MG63 (cell line): ENCODE results near the gene IGLL5. TPM values are rescaled to one million over a fixed set of nuclear protein-coding genes. Genes with fewer than 3 reads are reported as not detected.
"Not testable (repeated sequence)": the region's sequence is repeated elsewhere in the genome, so short reads cannot be mapped to it uniquely, and the experiment has no call there.

ENCODE experiments used
- DNase-seq: peaks from one replicate; pipeline ENCODE4 v3.0.0-alpha.2; 2020
- H3K27me3 ChIP-seq: fragments of 250-450 bp; sonication (Bioruptor Pico); 2 replicates; pipeline ENCODE4 v1.5.1; 2020; ENCODE audit warnings: mild to moderate bottlenecking, moderate library complexity
- H3K36me3 ChIP-seq: fragments of 250-450 bp; sonication (Bioruptor Pico); 2 replicates; pipeline ENCODE4 v1.5.1; 2020; ENCODE audit warnings: mild to moderate bottlenecking, moderate library complexity
- H3K4me3 ChIP-seq: fragments of 250-450 bp; sonication (Bioruptor Pico); 2 replicates; pipeline ENCODE4 v1.5.1; 2020; ENCODE audit warnings: mild to moderate bottlenecking, moderate library complexity
- H3K9me3 ChIP-seq: fragments of 250-450 bp; sonication (Bioruptor Pico); 2 replicates; pipeline ENCODE4 v1.5.1; 2020; ENCODE audit warnings: mild to moderate bottlenecking, moderate library complexity
- total RNA-seq: library from RNA; depleted of rRNA; stranded (reverse); fragments of >200 nt; shearing (Covaris generic); gene quantifications from 2 replicates; pipeline ENCODE4 v1.2.3, GENCODE V29; 2014; ENCODE audit warnings: low replicate concordance

Gene IGLL5
- total RNA-seq, 1 experiment from 2014 or later, result not detected

DNA sequence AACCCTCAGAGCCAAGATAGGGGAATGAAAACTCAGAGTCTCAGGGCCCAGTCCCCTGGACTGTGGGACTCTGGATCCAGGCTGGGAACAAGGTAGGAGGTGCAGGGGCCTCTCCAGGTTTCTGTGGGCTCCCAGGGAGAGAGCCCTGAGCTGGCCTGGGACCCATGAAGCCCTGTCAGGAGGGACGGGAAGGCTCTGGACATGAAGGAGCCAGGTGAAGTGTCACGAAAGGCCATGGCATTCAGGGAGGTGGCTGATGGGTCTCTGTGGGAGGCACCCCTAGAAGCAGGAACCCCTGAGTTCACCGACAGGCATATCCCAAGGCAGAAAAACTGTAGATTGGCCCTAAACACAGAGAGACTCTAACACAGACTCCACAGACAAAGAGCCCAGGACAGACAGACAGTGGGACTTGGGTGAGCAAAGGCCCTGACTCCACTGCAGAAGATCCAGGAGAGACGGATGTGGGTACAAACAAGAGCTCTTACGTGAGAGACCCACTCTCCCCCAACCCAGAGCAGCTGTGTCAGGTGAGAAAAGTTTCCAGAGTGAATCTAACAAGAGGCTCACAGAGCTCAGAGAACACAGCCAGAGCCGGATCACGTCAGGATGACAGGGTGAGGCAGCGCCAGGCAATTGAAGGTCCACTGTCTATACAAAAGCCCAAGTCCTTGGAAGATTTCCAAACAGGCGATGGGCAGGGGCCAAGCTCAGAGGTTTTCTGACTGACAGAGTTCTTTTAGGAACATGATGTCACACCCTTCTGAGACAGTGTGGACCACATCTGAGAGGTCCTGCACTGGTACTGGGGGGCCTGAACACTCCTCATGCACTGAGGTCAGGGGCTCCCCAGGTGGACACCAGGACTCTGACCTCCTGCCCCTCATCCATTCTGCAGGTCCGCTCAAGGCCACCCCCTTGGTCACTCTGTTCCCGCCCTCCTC is 27.4 kb downstream of the IGLL5 start:
- DNase-seq, result no peak

DNA sequence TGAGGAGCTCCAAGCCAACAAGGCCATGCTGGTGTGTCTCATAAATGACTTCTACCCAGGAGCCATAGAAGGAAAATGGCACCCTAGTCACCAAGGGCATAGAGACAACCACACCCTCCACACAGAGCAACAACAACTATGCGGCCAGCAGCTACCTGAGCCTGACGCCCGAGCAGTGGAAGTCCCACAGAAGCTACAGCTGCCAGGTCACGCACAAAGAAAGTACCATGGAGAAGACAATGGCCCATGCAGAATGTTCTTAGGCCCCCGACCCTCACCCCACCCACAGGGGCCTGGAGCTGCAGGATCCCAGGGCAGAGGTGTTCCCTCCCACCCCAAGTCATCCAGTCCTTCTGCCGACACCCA is 28.0 kb downstream of the IGLL5 start:
- Histone ChIP-seq H3K36me3 (no peaks in the 10 kb centered on the region), H3K9me3 (no peaks in the 10 kb centered on the region), H3K4me3 (no peak overlapping the region), H3K27me3 (no peaks in the 10 kb centered on the region)
- no peak for DNase-seq

More for the DNA sequence above, 27.4 kb downstream of the IGLL5 start:
- H3K36me3 ChIP-seq, result no peaks in the 10 kb centered on the region
- H3K4me3 ChIP-seq, result no peak overlapping the region
- no peaks in the 10 kb centered on the region for H3K27me3 ChIP-seq
- no peaks in the 10 kb centered on the region for H3K9me3 ChIP-seq

DNA sequence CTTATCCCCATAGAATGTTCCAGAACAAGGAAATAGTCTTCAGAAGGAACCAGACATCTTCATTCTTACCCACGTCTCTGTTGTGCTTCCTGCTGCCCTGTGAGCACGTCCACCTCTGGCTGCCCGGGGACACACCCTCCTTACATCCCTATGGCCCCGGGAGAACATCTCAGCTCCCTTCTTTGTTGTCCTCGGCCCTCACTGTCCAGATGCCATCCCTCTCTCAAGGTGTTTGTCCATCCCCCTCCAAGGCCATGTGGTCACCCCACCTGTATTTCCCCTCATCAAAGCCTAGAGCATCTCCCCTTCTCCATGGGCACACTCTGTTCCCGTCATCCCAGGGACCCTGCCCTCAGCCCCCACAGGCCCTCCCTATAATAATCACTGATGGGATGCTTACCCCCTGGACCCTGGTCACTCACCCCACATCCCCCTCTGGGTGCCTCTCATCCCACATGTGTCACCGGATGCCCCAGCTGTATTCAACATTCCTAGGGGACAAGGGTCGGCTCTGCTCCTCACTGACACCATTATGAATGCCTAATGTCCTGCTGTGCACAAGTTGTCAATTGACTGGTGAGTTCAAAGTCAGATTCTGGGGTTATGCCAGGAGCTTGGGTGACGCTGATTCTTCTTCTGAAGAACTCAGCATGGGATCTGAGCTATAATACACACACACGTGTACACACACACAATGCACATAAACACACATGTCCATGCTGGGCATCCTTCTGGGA is 28.8 kb downstream of the IGLL5 start:
- H3K27me3 ChIP-seq, result no peaks in the 10 kb centered on the region
- DNase-seq, result no peak
- H3K9me3 ChIP-seq, result no peaks in the 10 kb centered on the region
- no peaks in the 10 kb centered on the region for H3K36me3 ChIP-seq
- no peak overlapping the region for H3K4me3 ChIP-seq

DNA sequence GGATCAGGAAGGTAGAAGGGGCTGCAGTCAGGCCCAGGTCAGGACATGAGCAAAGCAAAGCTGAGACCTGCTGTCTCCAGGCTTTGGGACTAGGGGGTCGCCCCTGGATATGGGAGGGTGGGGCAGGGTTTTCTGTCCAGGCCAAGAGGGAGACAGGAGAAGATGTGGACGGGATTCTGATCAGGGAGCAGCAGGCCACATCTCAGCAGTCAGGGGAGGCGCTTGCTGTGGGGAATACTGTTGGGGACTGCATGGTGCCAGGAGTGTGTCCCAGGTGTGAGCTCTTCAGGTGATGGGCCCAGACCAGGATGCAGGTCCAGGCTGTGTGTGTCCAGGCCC is 29.3 kb downstream of the IGLL5 start:
- no peak for DNase-seq
- H3K4me3 ChIP-seq, result no peak overlapping the region
- no peaks in the 10 kb centered on the region for H3K9me3 ChIP-seq
- no peaks in the 10 kb centered on the region for H3K36me3 ChIP-seq
- no peaks in the 10 kb centered on the region for H3K27me3 ChIP-seq

DNA sequence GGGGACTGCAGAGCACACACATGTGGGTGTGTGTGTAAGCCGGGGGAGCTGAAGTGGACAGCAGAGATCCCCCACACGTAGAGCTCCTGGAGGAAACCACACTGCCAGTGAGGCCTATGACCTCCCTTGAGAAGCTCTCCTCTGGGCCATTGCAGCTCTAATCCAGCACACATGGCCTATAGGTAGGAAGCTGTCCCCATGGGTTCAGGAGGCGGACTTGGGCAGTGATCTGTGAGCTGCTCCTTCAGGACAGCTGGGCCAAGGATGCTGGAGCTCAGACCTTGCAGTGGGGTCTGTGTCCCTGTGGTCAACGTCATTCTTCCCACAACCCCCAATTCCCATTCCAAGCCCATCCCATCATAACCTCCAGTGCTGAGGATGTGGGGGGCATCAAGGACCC is 29.8 kb downstream of the IGLL5 start:
- Histone ChIP-seq H3K27me3 (no peaks in the 10 kb centered on the region), H3K4me3 (no peak overlapping the region), H3K9me3 (no peaks in the 10 kb centered on the region), H3K36me3 (no peaks in the 10 kb centered on the region)
- DNase-seq, result no peak

DNA sequence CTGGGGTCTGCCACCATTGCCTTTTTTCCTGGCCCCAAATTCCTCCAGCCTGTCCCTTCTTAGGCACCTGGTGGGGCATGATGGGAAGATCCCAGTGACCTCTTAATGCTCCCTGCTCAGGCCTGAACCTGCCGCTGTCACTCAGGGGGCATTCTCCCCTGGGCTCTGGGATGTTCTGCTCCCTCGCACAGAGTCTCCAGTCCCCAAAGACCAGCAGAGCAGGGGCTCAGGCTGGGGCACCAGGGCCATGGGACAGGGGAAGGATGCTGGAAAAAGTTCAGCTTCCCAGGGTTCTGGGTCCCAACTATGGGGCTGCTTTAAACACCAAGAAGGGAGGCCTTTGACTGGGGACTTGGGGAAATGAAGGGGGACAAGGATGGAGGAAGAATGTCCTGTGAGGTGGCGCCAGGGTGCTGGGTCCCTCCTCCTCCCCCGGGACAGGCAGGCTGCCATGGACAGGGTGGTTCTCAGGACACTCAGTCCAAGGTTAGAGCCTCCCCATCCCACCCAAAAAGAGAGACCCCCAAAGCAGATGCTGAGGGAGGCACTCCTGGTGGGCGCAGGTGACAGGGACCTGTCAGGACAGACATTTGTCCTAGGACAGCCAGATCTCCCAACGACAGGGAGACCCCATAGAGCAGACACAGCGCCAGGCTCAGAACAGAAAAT is 30.8 kb downstream of the IGLL5 start:
- no peak for DNase-seq
- no peaks in the 10 kb centered on the region for H3K27me3 ChIP-seq
- H3K4me3 ChIP-seq, result no peak overlapping the region
- no peaks in the 10 kb centered on the region for H3K36me3 ChIP-seq
- no peaks in the 10 kb centered on the region for H3K9me3 ChIP-seq

DNA sequence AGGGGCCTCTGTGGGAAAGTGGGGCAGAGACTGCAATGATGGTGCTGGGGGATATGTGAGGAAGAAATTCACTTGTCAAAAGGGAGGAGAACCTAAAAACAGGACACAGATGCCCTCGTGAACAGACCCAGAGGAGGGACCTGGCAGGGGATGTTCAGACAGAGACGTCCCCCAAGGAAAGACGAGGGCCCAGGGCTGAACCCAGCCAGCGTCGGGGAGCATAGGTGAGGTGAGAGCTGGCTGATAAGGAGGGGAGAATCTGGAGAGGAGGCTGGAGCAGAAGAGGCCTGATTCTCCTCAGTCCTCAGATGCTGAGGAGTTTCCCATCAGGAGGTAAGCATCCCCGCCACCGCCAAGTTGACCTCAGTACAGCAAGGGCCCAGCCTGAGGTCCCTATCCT is 31.4 kb downstream of the IGLL5 start:
- Histone ChIP-seq H3K4me3 (no peak overlapping the region), H3K9me3 (no peaks in the 10 kb centered on the region), H3K36me3 (no peaks in the 10 kb centered on the region), H3K27me3 (no peaks in the 10 kb centered on the region)
- DNase-seq, result no peak

DNA sequence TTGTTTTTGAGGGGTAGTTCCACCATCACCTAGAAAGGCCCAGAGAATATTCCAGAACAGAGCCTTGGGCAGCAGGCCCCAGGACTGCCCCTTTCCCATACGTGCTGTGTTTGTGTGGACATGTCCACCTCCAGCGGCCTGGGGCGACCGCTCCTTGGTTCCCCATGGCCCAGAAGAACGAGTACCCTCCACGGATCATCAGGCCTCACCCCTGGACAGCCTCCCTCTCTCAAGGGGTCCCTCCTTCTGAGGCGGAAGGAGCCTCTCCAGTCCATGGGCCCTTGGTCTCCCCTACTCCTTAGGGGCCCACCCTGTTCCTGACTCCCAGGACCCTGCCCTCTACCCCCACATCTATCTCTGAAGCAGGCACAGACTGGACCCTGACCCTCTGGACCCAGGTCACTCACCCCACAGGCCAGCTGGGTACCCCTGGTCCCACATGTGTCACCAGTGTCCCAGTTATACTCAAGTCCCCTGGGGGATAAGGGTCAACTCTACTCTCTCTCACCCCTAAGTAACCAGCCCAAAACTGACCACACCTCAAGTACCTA is 32.6 kb downstream of the IGLL5 start:
- no peaks in the 10 kb centered on the region for H3K9me3 ChIP-seq
- no peak for DNase-seq
- no peak overlapping the region for H3K4me3 ChIP-seq
- no peaks in the 10 kb centered on the region for H3K27me3 ChIP-seq
- no peaks in the 10 kb centered on the region for H3K36me3 ChIP-seq

DNA sequence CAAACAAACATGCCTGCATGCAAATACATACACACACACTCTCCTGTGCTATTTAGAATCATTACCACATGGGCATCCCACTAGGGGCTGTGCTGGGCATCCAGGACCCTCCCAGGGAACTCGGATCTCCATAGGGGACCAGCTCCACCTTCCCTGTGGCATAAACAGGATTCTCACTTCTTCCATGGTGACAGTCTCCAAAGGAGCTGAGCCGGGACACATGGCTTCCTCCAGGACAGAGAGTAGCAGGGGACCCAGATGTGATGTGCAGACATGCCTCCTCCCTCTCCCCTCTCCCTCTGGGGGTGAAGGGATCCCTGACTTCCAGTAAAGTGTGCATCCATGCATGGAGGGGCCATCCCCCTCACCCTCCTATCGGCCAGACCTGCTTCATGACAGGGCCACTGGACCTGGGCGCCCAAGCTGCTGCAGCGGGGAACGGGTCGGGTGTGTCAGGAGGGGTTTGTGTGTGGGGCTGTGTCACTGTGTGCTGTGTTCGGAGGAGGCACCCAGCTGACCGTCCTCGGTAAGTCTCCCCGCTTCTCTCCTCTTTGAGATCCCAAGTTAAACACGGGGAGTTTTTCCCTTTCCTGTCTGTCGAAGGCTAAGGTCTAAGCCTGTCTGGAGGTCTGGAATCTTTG is 33.4 kb downstream of the IGLL5 start:
- DNase-seq, result no peak
- H3K4me3 ChIP-seq, result no peak overlapping the region
- H3K9me3 ChIP-seq, result no peaks in the 10 kb centered on the region
- no peaks in the 10 kb centered on the region for H3K36me3 ChIP-seq
- H3K27me3 ChIP-seq, result no peaks in the 10 kb centered on the region

DNA sequence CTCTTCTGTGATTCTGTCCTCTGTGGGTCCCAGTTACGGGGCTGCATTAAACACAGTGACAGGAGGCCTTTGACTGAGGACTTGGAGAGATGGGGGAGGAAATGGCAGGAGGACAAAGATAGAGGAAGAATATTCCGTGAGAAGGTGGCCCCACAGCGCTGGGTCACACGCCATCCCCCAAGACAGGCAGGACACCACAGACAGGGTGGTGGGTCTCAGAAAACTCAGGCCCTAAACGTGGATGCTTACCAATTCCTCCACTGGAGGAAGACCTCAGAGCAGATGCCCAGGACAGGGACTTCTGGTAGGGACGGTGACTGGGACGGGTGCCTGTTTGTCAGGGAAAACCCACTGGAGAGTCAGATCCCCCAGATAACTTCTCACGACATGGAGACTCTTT is 34.0 kb downstream of the IGLL5 start:
- no peaks in the 10 kb centered on the region for H3K9me3 ChIP-seq
- no peak for DNase-seq
- H3K36me3 ChIP-seq, result no peaks in the 10 kb centered on the region
- no peak overlapping the region for H3K4me3 ChIP-seq
- H3K27me3 ChIP-seq, result no peaks in the 10 kb centered on the region

DNA sequence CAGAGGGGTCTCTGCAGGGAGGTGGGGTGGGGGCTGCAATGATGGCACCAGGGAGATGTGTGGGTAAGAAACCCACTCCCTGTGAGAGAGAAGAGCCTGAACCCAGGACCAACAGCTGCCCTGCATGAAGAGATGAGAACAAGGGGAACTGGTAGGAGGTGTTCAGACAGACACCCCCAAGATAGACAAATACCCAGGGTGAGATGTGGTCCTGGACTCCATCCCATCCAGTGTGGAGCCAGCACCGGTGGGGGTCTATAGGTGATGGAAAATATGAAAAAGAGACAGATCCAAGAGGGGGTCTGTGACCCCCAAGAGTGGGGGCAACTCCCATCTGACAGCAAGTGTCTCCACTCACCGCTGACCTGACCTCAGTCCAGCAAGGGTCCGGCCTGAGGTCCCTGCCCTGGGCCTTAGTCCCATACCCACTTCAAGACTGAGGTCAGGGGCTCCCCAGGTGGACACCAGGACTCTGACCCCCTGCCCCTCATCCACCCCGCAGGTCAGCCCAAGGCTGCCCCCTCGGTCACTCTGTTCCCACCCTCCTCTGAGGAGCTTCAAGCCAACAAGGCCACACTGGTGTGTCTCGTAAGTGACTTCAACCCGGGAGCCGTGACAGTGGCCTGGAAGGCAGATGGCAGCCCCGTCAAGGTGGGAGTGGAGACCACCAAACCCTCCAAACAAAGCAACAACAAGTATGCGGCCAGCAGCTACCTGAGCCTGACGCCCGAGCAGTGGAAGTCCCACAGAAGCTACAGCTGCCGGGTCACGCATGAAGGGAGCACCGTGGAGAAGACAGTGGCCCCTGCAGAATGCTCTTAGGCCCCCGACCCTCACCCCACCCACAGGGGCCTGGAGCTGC is 34.7 kb downstream of the IGLL5 start:
- not testable (repeated sequence) for H3K9me3 ChIP-seq, H3K36me3 ChIP-seq, DNase-seq

DNA sequence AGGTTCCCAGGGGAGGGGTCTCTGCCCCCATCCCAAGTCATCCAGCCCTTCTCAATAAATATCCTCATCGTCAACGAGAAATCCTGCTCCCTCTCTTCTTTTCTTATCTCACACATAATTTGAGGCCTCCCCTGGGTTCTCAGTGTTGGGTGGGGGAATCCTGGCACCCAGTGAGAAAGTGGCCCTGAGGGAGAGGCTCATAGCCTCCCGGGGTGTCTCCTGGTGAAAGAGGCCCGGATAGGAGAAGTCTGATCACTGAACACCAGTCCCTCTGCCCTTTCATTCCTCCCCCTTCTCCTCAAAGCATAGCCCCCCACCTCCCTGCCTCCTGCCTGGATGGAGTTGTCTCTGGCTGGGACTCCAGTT is 35.3 kb downstream of the IGLL5 start:
- Histone ChIP-seq H3K9me3 (no peaks in the 10 kb centered on the region), H3K36me3 (no peaks in the 10 kb centered on the region), H3K4me3 (no peak overlapping the region), H3K27me3 (no peaks in the 10 kb centered on the region)
- DNase-seq, result no peak

More for the DNA sequence above, 34.7 kb downstream of the IGLL5 start:
- not testable (repeated sequence) for H3K4me3 ChIP-seq, H3K27me3 ChIP-seq

DNA sequence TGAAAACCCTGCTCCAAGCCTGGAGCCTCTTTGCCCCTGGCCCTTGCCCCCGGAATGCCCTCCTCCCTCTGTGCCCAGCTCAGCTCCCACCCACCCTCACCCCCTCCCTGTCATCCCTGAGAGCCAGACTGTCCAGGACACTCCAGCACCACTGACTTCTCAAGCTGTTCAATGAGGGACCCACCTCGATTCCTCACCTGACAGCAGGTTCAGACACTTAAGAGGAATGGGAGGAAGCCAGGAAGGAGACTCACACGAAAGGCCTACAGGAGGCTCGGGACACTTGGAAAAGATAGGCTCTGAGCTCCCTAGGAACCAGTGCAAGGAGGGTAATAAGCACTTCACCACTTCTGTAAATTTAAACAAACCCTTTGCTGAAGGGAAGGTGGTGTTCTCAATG is 35.8 kb downstream of the IGLL5 start:
- no peaks in the 10 kb centered on the region for H3K36me3 ChIP-seq
- no peaks in the 10 kb centered on the region for H3K27me3 ChIP-seq
- no peaks in the 10 kb centered on the region for H3K9me3 ChIP-seq
- no peak overlapping the region for H3K4me3 ChIP-seq
- DNase-seq, result no peak

DNA sequence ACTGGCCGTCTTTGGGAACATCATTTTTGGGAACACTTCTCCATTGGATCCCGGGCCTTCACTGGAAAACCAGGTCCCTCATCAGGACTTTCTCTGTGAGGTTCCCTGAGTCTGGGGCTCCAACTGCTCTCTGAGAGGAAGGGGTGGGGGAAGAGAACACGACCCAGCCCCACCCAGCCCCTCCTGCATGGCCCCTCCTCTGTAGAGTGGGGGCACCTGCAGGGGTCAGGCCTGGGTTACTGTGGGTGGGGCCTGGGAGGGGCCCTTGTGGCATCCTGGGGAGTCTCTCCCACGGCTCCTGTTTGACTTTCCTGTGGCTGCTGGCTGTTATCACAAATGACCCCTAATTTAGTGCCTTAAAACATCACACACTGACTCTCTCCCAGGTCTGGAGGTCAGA is 36.3 kb downstream of the IGLL5 start:
- H3K4me3 ChIP-seq, result no peak overlapping the region
- no peaks in the 10 kb centered on the region for H3K36me3 ChIP-seq
- no peak for DNase-seq
- H3K9me3 ChIP-seq, result no peaks in the 10 kb centered on the region
- H3K27me3 ChIP-seq, result no peaks in the 10 kb centered on the region

DNA sequence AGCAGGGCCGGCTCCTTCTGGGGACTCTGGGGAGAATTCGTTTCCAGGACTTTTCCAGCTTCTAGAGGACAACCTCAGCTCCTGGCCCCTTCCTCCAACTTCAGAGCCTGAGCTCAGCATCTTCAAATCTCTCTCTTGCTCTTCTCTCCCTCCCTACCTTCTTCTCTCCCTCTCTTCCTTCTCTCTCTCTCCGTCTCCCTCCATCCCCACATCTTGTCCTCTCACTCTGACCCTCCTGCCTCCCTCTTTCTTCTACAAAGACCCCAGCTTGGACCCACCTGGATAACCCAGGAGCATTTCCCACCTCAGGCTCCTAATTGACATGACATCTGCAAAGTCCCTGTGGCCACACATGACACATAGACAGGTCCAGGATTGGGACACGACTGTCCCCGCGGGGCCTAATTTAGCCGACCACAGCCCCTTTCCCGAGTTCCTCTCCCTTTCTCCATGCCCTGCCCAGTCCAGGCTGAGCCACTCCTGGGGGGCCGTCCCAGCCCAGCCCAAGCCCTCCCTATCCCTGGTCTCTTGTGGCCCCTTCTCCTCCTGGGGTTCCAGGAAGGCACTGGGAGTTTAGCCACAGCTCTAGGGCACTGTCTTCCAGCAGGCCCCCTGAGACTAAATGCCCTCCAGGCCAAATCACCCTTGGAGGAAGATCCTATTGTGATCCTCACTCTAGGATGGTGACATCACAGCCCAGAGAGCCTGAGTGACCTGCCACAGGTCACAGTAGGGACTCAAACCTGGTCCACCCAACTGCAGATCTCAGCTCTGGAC is 36.9 kb downstream of the IGLL5 start:
- DNase-seq, result no peak
- no peak overlapping the region for H3K4me3 ChIP-seq
- no peaks in the 10 kb centered on the region for H3K9me3 ChIP-seq
- no peaks in the 10 kb centered on the region for H3K36me3 ChIP-seq
- no peaks in the 10 kb centered on the region for H3K27me3 ChIP-seq
